Breast epithelium (tissue), 3 donors: Measurements from ENCODE around the gene ABHD10.

ENCODE experiments used
- POLR2A ChIP-seq: fragments of 450-650 bp; IDR thresholded peaks from one replicate; pipeline ENCODE4 v1.6.1; 2016; ENCODE audit warnings: antibody characterized with exemption, mild to moderate bottlenecking, moderate library complexity
- POLR2AphosphoS5 ChIP-seq, 3 donors: sonication (generic); formaldehyde crosslinking; IDR thresholded peaks; one replicate each; pipeline ENCODE4 v1.6.1; 2017; ENCODE audit warnings: antibody characterized with exemption in 3 of 3
- TF ChIP-seq, protein P1 (sequence below), 3 donors: fragments of 450-650 bp; IDR thresholded peaks; one replicate each; pipeline ENCODE4 v1.5.1; 2016 to 2017; ENCODE audit warnings: antibody characterized with exemption in 3 of 3, mild to moderate bottlenecking in 3 of 3, moderate library complexity in 3 of 3

DNA sequence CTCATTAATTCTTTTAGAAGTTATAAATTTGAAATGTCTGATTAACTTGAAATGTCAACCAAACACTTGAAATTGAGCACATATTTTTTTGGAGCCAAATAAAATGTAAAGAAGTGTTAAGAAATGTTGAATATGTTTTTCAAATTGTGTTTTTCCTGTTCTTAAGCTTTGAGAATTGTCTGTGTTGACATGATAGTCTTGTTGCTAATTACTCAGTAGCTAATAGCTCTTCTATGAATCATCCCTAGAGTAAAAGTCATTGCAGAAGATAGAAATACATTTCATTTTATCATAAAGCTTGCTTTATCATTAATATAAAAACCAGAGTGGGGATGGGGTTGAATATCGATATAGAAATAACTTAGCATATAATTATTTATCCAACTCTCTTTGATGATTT, 41.9 kb upstream of the ABHD10 start:
- no peak for TF ChIP-seq POLR2A
- TF ChIP-seq, protein P1, sequence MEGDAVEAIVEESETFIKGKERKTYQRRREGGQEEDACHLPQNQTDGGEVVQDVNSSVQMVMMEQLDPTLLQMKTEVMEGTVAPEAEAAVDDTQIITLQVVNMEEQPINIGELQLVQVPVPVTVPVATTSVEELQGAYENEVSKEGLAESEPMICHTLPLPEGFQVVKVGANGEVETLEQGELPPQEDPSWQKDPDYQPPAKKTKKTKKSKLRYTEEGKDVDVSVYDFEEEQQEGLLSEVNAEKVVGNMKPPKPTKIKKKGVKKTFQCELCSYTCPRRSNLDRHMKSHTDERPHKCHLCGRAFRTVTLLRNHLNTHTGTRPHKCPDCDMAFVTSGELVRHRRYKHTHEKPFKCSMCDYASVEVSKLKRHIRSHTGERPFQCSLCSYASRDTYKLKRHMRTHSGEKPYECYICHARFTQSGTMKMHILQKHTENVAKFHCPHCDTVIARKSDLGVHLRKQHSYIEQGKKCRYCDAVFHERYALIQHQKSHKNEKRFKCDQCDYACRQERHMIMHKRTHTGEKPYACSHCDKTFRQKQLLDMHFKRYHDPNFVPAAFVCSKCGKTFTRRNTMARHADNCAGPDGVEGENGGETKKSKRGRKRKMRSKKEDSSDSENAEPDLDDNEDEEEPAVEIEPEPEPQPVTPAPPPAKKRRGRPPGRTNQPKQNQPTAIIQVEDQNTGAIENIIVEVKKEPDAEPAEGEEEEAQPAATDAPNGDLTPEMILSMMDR (IDR thresholded peaks at IDR 0.05): no peak
- no peak for TF ChIP-seq POLR2AphosphoS5 (IDR thresholded peaks at IDR 0.05)
